ENCODE results near the gene DEFB123.

DNA sequence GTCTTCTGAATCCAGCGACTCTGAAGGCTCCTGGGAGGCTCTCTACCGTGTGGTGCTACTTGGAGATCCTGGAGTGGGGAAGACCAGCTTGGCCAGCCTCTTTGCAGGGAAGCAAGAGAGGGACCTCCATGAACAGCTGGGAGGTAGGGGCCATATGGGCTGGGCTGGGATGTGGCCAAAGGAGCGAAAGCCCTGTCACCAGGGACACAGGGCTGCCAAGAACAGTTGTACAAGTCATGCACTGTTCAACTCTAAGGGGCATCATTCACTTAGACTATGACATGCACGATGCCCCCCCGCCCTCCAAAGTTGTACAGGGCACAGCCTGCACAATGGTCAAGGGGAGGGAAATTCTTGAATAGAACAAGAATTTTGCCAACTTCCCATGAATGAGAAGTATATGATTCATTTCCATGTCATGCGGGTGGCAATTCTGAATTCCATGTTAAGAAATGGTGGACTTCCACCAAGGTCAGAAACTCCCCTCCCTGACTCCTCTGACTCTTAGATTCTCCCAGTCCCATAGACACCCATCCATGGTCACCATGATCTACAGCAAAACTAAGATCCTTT is 36.3 kb downstream of the DEFB123 start:
- TF ChIP-seq EZH2 (IDR thresholded peaks at IDR 0.05; ENCODE audit: borderline replicate concordance, low read depth, low read length, poor library complexity, severe bottlenecking) (no peak), CTCF (conservative IDR thresholded peaks at IDR 0.05; ENCODE audit: low read depth, low read length) (no peak)
